Forelimb muscle (tissue), 1 donor: ENCODE data around the gene FBLN7. TPM values are rescaled to one million over a fixed set of nuclear protein-coding genes. Genes with fewer than 3 reads are reported as not detected.
"Not testable (repeated sequence)": the region's sequence is repeated elsewhere in the genome, so short reads cannot be mapped to it uniquely, and the experiment has no call there.

Source experiments
- DNase-seq: peaks from one replicate; pipeline ENCODE4 v3.0.0-alpha.2; 2013; ENCODE audit warnings: low read depth
- polyA plus RNA-seq: library from polyadenylated mRNA; unstranded; fragments of 120-200 nt; gene quantifications from one replicate; pipeline ENCODE4 v1.2.1, GENCODE V29; 2013; ENCODE audit not compliant: insufficient read length

The FBLN7 gene
- polyA plus RNA-seq, 1 donor, result 9.2 TPM

GRCh38 chr2:112184121-112184520 lies 45.9 kb downstream of the FBLN7 start:
- no peak for DNase-seq

GRCh38 chr2:112185131-112185530 lies 46.9 kb downstream of the FBLN7 start:
- DNase-seq, result no peak

- no peak for DNase-seq
Observed at GRCh38 chr2:112187046-112187715, 49.0 kb downstream of the FBLN7 start.

- no peak for DNase-seq
Observed at GRCh38 chr2:112187805-112188596, 49.8 kb downstream of the FBLN7 start.

GRCh38 chr2:112189001-112189556 lies 50.9 kb downstream of the FBLN7 start:
- no peak for DNase-seq

GRCh38 chr2:112194028-112194427 lies 55.8 kb downstream of the FBLN7 start:
- no peak for DNase-seq

- no peak for DNase-seq
Observed at GRCh38 chr2:112194482-112194881, 56.3 kb downstream of the FBLN7 start.

GRCh38 chr2:112195167-112195766 lies 57.1 kb downstream of the FBLN7 start:
- no peak for DNase-seq

- DNase-seq, result no peak
Observed at GRCh38 chr2:112195950-112196349, 57.8 kb downstream of the FBLN7 start.

GRCh38 chr2:112197868-112198267 lies 59.7 kb downstream of the FBLN7 start:
- no peak for DNase-seq

GRCh38 chr2:112198780-112199179 lies 60.6 kb downstream of the FBLN7 start:
- DNase-seq, result no peak

- DNase-seq, result no peak
Observed at GRCh38 chr2:112199188-112199587, 61.0 kb downstream of the FBLN7 start.

- no peak for DNase-seq
Observed at GRCh38 chr2:112201696-112202430, 63.7 kb downstream of the FBLN7 start.

GRCh38 chr2:112204411-112204810 lies 66.2 kb downstream of the FBLN7 start:
- no peak for DNase-seq

- DNase-seq, result not testable (repeated sequence)
Observed at GRCh38 chr2:112207905-112208304, 69.7 kb downstream of the FBLN7 start.

GRCh38 chr2:112216167-112216566 lies 78.0 kb downstream of the FBLN7 start:
- DNase-seq, result no peak

- no peak for DNase-seq
Observed at GRCh38 chr2:112217854-112218253, 79.7 kb downstream of the FBLN7 start.

- DNase-seq, result no peak
Observed at GRCh38 chr2:112220186-112220585, 82.0 kb downstream of the FBLN7 start.

GRCh38 chr2:112220831-112221230 lies 82.6 kb downstream of the FBLN7 start:
- DNase-seq, result no peak

GRCh38 chr2:112229348-112229747 lies 91.2 kb downstream of the FBLN7 start:
- DNase-seq, result no peak

- DNase-seq, result no peak
Observed at GRCh38 chr2:112230371-112230770, 92.2 kb downstream of the FBLN7 start.
